ENCODE measurements around the gene AHCYL2. TPM values are rescaled to one million over a fixed set of nuclear protein-coding genes. Genes with fewer than 3 reads are reported as not detected.

Gene AHCYL2
- total and polyA plus RNA-seq, 7 donors, result 4.4 to 39.2 (median 24.8) TPM

GRCh38 chr7:129456421-129456820 lies 231.6 kb downstream of the AHCYL2 start:
- Histone ChIP-seq H3K4me1 (no peaks in the 10 kb centered on the region), H3K9me3 (no peaks in the 10 kb centered on the region), H3K4me3 (no peak overlapping the region), H3K36me3 (ENCODE audit: insufficient read depth in 1 of 2, low read depth in 1 of 2) (peaks cover 24 to 100% of the 10 kb centered on the region in 2 donors), H3K27me3 (ENCODE audit: insufficient read depth in 3 of 3, low read length in 2 of 3) (no peaks in the 10 kb centered on the region), H3K27ac (no peak overlapping the region)
- intact Hi-C loops (cut with DNase I), result no loop called here
- TF ChIP-seq CTCF (IDR thresholded peaks at IDR 0.05), result no peak
- WGBS, 3 donors, result 88 to 93% (median 89%) methylated on average over 10 of the region's 10 CpGs
- DNase-seq (no peak), ATAC-seq (no peak)

GRCh38 chr7:129457101-129457500 lies 232.3 kb downstream of the AHCYL2 start:
- 85 to 95% (median 89%) methylated on average over 3 of the region's 3 CpGs for WGBS, 3 donors

GRCh38 chr7:129458171-129458570 lies 233.3 kb downstream of the AHCYL2 start:
- Histone ChIP-seq H3K4me1 (no peaks in the 10 kb centered on the region), H3K4me3 (no peak overlapping the region), H3K36me3 (ENCODE audit: insufficient read depth in 1 of 2, low read depth in 1 of 2) (peaks cover 20 to 100% of the 10 kb centered on the region in 2 donors), H3K9me3 (no peaks in the 10 kb centered on the region), H3K27me3 (ENCODE audit: insufficient read depth in 3 of 3, low read length in 2 of 3) (no peaks in the 10 kb centered on the region), H3K27ac (no peak overlapping the region)
- 94 to 98% (median 98%) methylated on average over 5 of the region's 5 CpGs for WGBS, 3 donors
- no peak for TF ChIP-seq CTCF (IDR thresholded peaks at IDR 0.05)
- intact Hi-C loops (cut with DNase I), result no loop called here
- DNase-seq (no peak), ATAC-seq (no peak)

More at GRCh38 chr7:129457101-129457500, 232.3 kb downstream of the AHCYL2 start:
- no peak for TF ChIP-seq CTCF (IDR thresholded peaks at IDR 0.05)
- no peak overlapping the region for H3K4me3 ChIP-seq
- DNase-seq, result no peak
- no peaks in the 10 kb centered on the region for H3K4me1 ChIP-seq
- H3K9me3 ChIP-seq, result no peaks in the 10 kb centered on the region
- intact Hi-C loops (cut with DNase I), result no loop called here
- no peak overlapping the region for H3K27ac ChIP-seq
- H3K27me3 ChIP-seq (ENCODE audit: insufficient read depth in 3 of 3, low read length in 2 of 3), result no peaks in the 10 kb centered on the region
- H3K36me3 ChIP-seq (ENCODE audit: insufficient read depth in 1 of 2, low read depth in 1 of 2), result peaks cover 20 to 100% of the 10 kb centered on the region in 2 donors
- ATAC-seq, result no peak

GRCh38 chr7:129461809-129462208 lies 237.0 kb downstream of the AHCYL2 start:
- Histone ChIP-seq H3K4me3 (no peak overlapping the region), H3K4me1 (peaks cover 11% of the 10 kb centered on the region), H3K9me3 (no peaks in the 10 kb centered on the region), H3K27ac (no peak overlapping the region), H3K36me3 (ENCODE audit: insufficient read depth in 1 of 2, low read depth in 1 of 2) (peaks cover 21 to 92% of the 10 kb centered on the region in 2 donors), H3K27me3 (ENCODE audit: insufficient read depth in 3 of 3, low read length in 2 of 3) (no peaks in the 10 kb centered on the region)
- DNase-seq, result no peak
- 98 to 100% (median 98%) methylated on average over 2 of the region's 2 CpGs for WGBS, 3 donors
- intact Hi-C loops (cut with DNase I), result loop anchor here in 1 of 2 donors (10.0 kb wide), 1 partner anchor 247 kb away; no protein-coding TSS in a partner anchor
- no peak for TF ChIP-seq CTCF (IDR thresholded peaks at IDR 0.05)
- no peak for ATAC-seq

GRCh38 chr7:129462420-129462819 lies 237.6 kb downstream of the AHCYL2 start:
- intact Hi-C loops (cut with DNase I), result loop anchor here in 1 of 2 donors (10.0 kb wide), 1 partner anchor 248 kb away; no protein-coding TSS in a partner anchor
- ATAC-seq (no peak), DNase-seq (no peak)
- H3K27ac ChIP-seq, result no peak overlapping the region
- no peak for TF ChIP-seq CTCF (IDR thresholded peaks at IDR 0.05)
- peaks cover 19 to 92% of the 10 kb centered on the region in 2 donors for H3K36me3 ChIP-seq (ENCODE audit: insufficient read depth in 1 of 2, low read depth in 1 of 2)
- H3K27me3 ChIP-seq (ENCODE audit: insufficient read depth in 3 of 3, low read length in 2 of 3), result no peaks in the 10 kb centered on the region
- no peaks in the 10 kb centered on the region for H3K9me3 ChIP-seq
- H3K4me3 ChIP-seq, result no peak overlapping the region
- 67 to 85% (median 84%) methylated on average over 1 of the region's 1 CpG for WGBS, 3 donors
- peaks cover 17% of the 10 kb centered on the region for H3K4me1 ChIP-seq
